AG04449 (cell line): ENCODE data around the gene RASL12.
A peak's percentile ranks its signal among the peaks of the same experiment; 100 is the strongest.
"Not testable (repeated sequence)": the region's sequence is repeated elsewhere in the genome, so short reads cannot be mapped to it uniquely, and the experiment has no call there.

Experiments
- CTCF ChIA-PET: fragments of 350-600 bp; formaldehyde crosslinking; extraction: SDS; loops from one replicate; lab custom pipeline; 2021; ENCODE audit warnings: antibody characterized with exemption; lab: Yijun Ruan, JAX
- POLR2A ChIA-PET: fragments of 400-600, 350-600 bp; formaldehyde crosslinking; extraction: SDS; loops from one replicate; lab custom pipeline; 2020; ENCODE audit warnings: antibody characterized with exemption, inconsistent platforms; lab: Yijun Ruan, JAX
- DNase-seq: peaks from one replicate; pipeline ENCODE4 v3.0.0-alpha.2; 2010; ENCODE audit warnings: low read depth, low spot score
- H3K4me3 ChIP-seq: 2 replicates; pipeline ENCODE4 v1.5.1; 2011; ENCODE audit warnings: low read depth, mild to moderate bottlenecking, control low read depth, low read length
- TF ChIP-seq, protein P1 (sequence below): IDR thresholded peaks from one replicate; pipeline ENCODE4 v1.5.1; 2011; ENCODE audit warnings: mild to moderate bottlenecking, moderate library complexity, low read length, control low read depth, inconsistent platforms; ENCODE audit not compliant: insufficient read depth; ENCODE audit errors: missing control alignments

The RASL12 gene

DNA sequence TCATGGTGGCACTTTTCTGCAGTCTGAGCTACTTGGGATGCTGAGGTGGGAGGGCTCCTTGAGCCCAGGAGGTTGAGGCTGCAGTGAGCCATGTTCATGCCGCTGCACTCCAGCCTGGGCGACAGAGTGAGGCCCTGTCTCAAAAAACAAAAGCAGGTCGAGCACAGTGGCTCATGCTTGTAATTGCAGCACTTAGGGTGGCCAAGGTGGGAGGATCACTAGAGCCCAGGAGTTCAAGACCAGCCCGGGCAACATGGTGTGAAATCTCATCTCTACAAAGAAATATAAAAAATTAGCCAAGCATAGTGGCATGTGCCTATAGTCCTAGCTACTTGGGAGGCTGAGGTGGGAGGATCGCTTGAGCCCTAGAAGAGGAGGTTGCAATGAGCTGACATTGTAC lies 37.2 kb upstream of the RASL12 start:
- no peak overlapping the region for H3K4me3 ChIP-seq
- POLR2A ChIA-PET = no interaction called here
- CTCF ChIA-PET = interaction anchor here (1.6 to 8.3 kb wide), 4 partner anchors 10 to 71 kb away, joined by 4 to 133 read pairs (median 78); partner anchors contain the start of genes KBTBD13 and UBAP1L
- no peak for DNase-seq
- TF ChIP-seq, protein P1, sequence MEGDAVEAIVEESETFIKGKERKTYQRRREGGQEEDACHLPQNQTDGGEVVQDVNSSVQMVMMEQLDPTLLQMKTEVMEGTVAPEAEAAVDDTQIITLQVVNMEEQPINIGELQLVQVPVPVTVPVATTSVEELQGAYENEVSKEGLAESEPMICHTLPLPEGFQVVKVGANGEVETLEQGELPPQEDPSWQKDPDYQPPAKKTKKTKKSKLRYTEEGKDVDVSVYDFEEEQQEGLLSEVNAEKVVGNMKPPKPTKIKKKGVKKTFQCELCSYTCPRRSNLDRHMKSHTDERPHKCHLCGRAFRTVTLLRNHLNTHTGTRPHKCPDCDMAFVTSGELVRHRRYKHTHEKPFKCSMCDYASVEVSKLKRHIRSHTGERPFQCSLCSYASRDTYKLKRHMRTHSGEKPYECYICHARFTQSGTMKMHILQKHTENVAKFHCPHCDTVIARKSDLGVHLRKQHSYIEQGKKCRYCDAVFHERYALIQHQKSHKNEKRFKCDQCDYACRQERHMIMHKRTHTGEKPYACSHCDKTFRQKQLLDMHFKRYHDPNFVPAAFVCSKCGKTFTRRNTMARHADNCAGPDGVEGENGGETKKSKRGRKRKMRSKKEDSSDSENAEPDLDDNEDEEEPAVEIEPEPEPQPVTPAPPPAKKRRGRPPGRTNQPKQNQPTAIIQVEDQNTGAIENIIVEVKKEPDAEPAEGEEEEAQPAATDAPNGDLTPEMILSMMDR = no peak

DNA sequence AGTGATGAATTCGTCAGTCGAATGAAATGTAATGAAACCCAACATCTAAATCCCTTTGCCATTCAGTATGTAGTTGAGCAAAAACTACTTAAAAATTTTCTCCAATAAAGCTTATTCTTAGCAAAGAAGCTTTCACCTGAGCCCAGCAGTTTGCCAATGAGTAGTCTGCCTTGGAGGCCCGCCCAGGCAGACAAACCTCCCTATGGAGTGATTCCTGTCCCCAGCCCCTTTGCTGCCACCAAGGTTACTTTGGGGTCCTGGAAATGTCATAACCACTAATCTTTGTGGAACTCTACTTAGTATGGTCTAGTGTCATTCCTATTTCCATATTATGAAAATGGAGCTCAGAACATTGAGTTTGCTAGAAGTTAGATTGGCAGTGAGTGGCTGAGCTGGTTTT lies 35.1 kb upstream of the RASL12 start:
- TF ChIP-seq, protein P1 = no peak
- H3K4me3 ChIP-seq = no peak overlapping the region
- CTCF ChIA-PET = interaction anchor here (0.9 to 8.3 kb wide), 14 partner anchors 8 to 292 kb away, joined by 3 to 133 read pairs (median 9); partner anchors contain the start of genes KBTBD13, RASL12 and UBAP1L
- no peak for DNase-seq
- POLR2A ChIA-PET = no interaction called here

DNA sequence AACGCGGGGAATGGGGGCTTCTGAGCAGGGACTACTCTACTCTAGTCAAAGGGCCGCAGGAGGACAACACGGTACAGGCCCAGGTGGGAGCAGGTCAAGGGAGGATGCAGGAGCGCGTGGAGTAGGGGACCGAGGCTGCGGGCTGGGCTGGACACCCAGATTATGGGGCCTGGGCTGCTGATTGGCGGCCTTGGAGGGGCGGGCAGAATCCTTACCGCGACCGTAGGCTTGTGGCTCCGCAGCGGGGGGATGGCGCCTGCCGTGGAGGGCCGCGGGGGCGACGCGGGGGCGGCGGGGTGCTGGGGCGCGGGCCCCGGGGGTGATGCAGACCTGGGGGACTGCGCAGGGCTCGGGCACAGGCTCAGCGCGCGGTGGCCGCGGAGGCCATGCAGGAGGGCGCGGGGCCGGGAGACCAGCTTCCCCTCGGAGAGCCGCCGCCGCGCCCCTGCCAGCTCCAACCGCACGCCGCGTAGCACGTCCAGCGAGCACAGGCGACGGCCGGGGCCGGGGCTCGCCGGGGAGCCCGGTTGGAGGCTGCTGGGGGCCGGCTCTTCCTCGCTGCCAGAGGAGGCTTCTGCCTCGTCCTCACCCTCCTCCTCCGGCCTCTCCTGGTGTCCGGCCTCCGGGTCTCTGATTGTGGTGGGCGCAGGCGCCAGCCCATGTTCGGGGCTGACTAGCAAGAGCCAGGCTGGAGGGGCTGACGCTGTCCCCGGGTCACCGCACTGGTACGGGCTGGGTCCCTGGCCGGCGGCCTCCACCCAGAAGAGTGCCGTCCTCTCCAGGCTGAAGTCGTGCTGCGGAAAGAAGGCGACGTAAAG lies 34.3 kb upstream of the RASL12 start:
- H3K4me3 ChIP-seq = no peak overlapping the region
- POLR2A ChIA-PET = no interaction called here
- no peak for DNase-seq
- TF ChIP-seq, protein P1 = no peak
- CTCF ChIA-PET = interaction anchor here (0.9 to 8.3 kb wide), 31 partner anchors 9 to 371 kb away, joined by 3 to 133 read pairs (median 5); partner anchors contain the start of genes KBTBD13, PDCD7, RASL12 and UBAP1L

DNA sequence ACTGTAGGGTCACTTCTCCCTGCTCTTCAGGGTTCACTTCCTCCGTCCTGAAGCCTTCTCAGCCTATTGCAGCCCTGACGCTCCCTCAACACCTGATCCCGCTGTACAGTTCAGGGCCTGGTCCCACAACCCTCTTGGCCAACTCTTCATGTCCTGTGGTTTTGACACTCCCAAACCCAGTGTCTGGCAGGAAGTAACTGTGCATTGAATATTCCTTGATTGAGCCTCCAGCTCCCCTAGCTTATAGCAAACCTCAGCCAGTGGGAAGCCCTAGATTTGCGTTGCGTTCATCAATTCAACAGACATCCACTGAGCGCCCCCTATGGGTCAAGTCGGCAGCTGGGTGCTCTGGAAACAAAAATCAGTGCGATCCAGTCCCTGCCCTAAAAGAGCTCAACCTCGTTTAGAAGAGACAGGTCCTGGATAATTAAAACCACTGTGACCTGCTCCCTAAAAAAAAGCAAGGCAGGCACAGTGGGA lies 33.7 kb upstream of the RASL12 start:
- H3K4me3 ChIP-seq = no peak overlapping the region
- ChIA-PET POLR2A (no interaction called here), CTCF (interaction anchor here (0.8 to 8.3 kb wide), 32 partner anchors 8 to 370 kb away, joined by 3 to 133 read pairs (median 5); partner anchors contain the start of genes KBTBD13, PDCD7, RASL12 and UBAP1L)

DNA sequence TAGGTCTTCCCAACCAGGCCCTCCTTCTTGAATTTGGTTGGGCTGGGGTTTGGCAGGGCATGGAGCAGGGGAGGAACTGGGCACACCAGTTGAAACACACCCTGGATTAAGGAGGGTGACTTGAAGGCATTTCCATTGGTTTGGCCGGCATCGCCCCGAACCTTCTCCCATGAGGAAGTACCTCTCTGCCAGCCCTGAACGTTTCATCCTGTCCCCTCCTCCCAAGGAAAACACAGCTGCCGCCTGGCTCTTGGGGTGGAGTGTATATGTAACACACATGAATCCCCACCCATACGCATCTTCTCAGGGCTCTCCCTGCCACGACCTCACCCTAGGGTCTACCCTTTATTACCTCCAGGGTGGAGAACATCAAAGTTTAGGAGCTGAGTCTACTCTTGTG lies 32.7 kb upstream of the RASL12 start:
- H3K4me3 ChIP-seq = no peak overlapping the region
- POLR2A ChIA-PET = no interaction called here
- TF ChIP-seq, protein P1 = no peak
- CTCF ChIA-PET = interaction anchor here (0.6 to 8.3 kb wide), 14 partner anchors 12 to 371 kb away, joined by 3 to 133 read pairs (median 6); partner anchors contain the start of genes KBTBD13, RASL12 and UBAP1L
- no peak for DNase-seq

More for the DNA sequence above, 33.7 kb upstream of the RASL12 start:
- TF ChIP-seq, protein P1 = peak; percentile 74
- DNase-seq = no peak

DNA sequence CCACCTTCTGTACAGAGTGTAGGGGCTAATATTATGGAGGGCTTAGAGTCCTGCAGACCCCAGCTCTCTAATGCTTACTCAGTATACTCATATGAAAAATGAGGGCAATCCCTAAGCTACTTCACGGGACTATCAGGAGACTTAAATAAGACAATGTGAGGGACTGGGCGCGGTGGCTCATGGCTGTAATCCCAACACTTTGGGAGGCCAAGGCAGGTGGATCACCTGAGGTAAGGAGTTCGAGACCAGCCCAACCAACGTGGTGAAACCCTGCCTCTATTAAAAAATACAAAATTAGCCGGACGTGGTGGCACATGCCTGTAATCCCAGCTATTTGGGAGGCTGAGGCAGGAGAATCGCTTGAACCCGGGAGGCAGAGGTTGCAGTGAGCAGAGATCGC lies 32.0 kb upstream of the RASL12 start:
- H3K4me3 ChIP-seq, DNase-seq, POLR2A ChIA-PET: not testable (repeated sequence)
- CTCF ChIA-PET = interaction anchor here (1.7 to 8.3 kb wide), 4 partner anchors 13 to 46 kb away, joined by 12 to 133 read pairs (median 98); partner anchors contain the start of genes KBTBD13 and UBAP1L
